Erythroblast (primary cell): ENCODE results near the gene SH2D4B.

Experiments used
- GATA1 ChIP-seq: IDR thresholded peaks from 2 replicates; pipeline ENCODE4 v1.6.1; 2011; ENCODE audit warnings: low read depth, mild to moderate bottlenecking, control low read depth, low read length, moderate library complexity
- POLR2A ChIP-seq: IDR thresholded peaks from 2 replicates; pipeline ENCODE4 v1.6.1; 2011; ENCODE audit warnings: mild to moderate bottlenecking, low read length

DNA sequence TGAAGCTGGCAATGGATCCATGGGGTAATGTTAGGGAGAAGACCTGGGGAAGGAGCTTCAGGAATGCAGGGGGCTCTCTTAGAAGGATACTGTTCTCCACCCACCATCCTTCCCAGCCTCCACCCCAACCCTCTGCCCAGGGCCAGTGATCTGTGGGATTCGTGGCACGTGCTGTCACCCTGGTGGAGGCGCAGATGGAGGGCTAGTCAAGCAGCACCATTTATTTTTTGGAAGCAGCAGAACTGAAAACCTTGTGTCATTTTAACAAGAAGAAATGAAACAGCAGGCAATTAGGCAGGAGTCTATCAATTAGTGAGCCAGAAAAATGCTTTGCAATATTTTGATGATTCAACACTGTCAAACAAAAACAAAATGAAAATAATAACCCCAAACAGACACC lies 155.9 kb downstream of the SH2D4B start:
- no peak for TF ChIP-seq POLR2A
- no peak for TF ChIP-seq GATA1
